Spinal cord (tissue), 4 donors: ENCODE results near the gene HLA-DPA1. TPM values are rescaled to one million over a fixed set of nuclear protein-coding genes. Genes with fewer than 3 reads are reported as not detected.

Experiments
- polyA plus RNA-seq, 2 donors: library from polyadenylated mRNA; unstranded; fragments of 120-200 nt; gene quantifications; one replicate each; pipeline ENCODE4 v1.2.1, GENCODE V29; 2013; ENCODE audit not compliant: insufficient read length in 2 of 2
- total RNA-seq, 2 donors: library from RNA; depleted of rRNA in 1 of 2; stranded (reverse); fragments of 120-200 nt in 1 of 2; fragments of >200 nt in 1 of 2; gene quantifications; one replicate each; pipeline versions ENCODE4 v1.2.3 to v1.2.4, GENCODE V29; 2013 to 2014

Gene HLA-DPA1
- total and polyA plus RNA-seq, 4 donors: 6.6 to 23.1 (median 16.7) TPM

Other genes starting within 250 kb of the HLA-DPA1 start
- gene TAP2, start 234.9 kb downstream of the HLA-DPA1 start, total RNA-seq: 10 to 100 TPM; 10.2 to 19.0 TPM
- 10 to 100 TPM; 20.4 to 22.2 TPM for gene TAP2, start 234.9 kb downstream of the HLA-DPA1 start, polyA plus RNA-seq
- gene PSMB8, start 229.6 kb downstream of the HLA-DPA1 start, total RNA-seq: 10 to 100 TPM; 12.4 to 30.4 TPM
- 10 to 100 TPM; 12.5 to 14.0 TPM for gene PSMB8, start 229.6 kb downstream of the HLA-DPA1 start, polyA plus RNA-seq
- gene TAP1, start 219.9 kb downstream of the HLA-DPA1 start, total RNA-seq: 10 to 100 TPM; 15.3 to 20.0 TPM
- gene TAP1, start 219.9 kb downstream of the HLA-DPA1 start, polyA plus RNA-seq: 10 to 100 TPM; 20.5 to 21.3 TPM
- 1 to 10 TPM; 8.3 to 9.0 TPM for gene PSMB9, start 219.5 kb downstream of the HLA-DPA1 start, total RNA-seq
- 1 to 10 TPM; 6.1 to 9.0 TPM for gene PSMB9, start 219.5 kb downstream of the HLA-DPA1 start, polyA plus RNA-seq
- 10 to 100 TPM; 13.7 to 22.3 TPM for gene HLA-DMB, start 132.6 kb downstream of the HLA-DPA1 start, total RNA-seq
- gene HLA-DMB, start 132.6 kb downstream of the HLA-DPA1 start, polyA plus RNA-seq: 1 to 10 TPM; 4.7 to 7.0 TPM
- 10 to 100 TPM in 1 of 2 donors, 1 to 10 TPM in 1; 9.9 to 11.6 TPM for gene HLA-DMA, start 120.6 kb downstream of the HLA-DPA1 start, total RNA-seq
- gene HLA-DMA, start 120.6 kb downstream of the HLA-DPA1 start, polyA plus RNA-seq: 1 to 10 TPM; 3.1 to 4.9 TPM
- gene BRD2, start 105.1 kb downstream of the HLA-DPA1 start, total RNA-seq: 100 to 1,000 TPM in 1 of 2 donors, 10 to 100 TPM in 1; 68.9 to 153 TPM
- 100 to 1,000 TPM; 285 to 286 TPM for gene BRD2, start 105.1 kb downstream of the HLA-DPA1 start, polyA plus RNA-seq
- 1 to 10 TPM; 4.6 to 5.8 TPM for gene HLA-DOA, start 64.1 kb downstream of the HLA-DPA1 start, total RNA-seq
- gene HLA-DOA, start 64.1 kb downstream of the HLA-DPA1 start, polyA plus RNA-seq: 1 to 10 TPM; 1.4 to 1.8 TPM
- 10 to 100 TPM; 15.4 to 21.3 TPM for gene HLA-DPB1, start 2.3 kb upstream of the HLA-DPA1 start, total RNA-seq
- gene HLA-DPB1, start 2.3 kb upstream of the HLA-DPA1 start, polyA plus RNA-seq: 10 to 100 TPM; 10.5 to 11.4 TPM
- gene COL11A2, start 118.8 kb upstream of the HLA-DPA1 start, total RNA-seq: 1 to 10 TPM; 2.8 to 4.9 TPM
- gene COL11A2, start 118.8 kb upstream of the HLA-DPA1 start, polyA plus RNA-seq: 10 to 100 TPM; 10.4 to 12.6 TPM
- 10 to 100 TPM; 19.2 to 32.3 TPM for gene RXRB, start 127.0 kb upstream of the HLA-DPA1 start, total RNA-seq
- 10 to 100 TPM; 61.6 to 79.0 TPM for gene RXRB, start 127.0 kb upstream of the HLA-DPA1 start, polyA plus RNA-seq
- 10 to 100 TPM; 55.0 to 87.3 TPM for gene SLC39A7, start 127.2 kb upstream of the HLA-DPA1 start, total RNA-seq
- gene SLC39A7, start 127.2 kb upstream of the HLA-DPA1 start, polyA plus RNA-seq: 100 to 1,000 TPM in 1 of 2 donors, 10 to 100 TPM in 1; 86.7 to 103 TPM
- 10 to 100 TPM in 1 of 2 donors, 1 to 10 TPM in 1; 7.8 to 24.8 TPM for gene HSD17B8, start 131.0 kb upstream of the HLA-DPA1 start, total RNA-seq
- gene HSD17B8, start 131.0 kb upstream of the HLA-DPA1 start, polyA plus RNA-seq: 10 to 100 TPM in 1 of 2 donors, 1 to 10 TPM in 1; 8.5 to 10.5 TPM
- 10 to 100 TPM; 19.0 to 43.9 TPM for gene RING1, start 134.9 kb upstream of the HLA-DPA1 start, total RNA-seq
- gene RING1, start 134.9 kb upstream of the HLA-DPA1 start, polyA plus RNA-seq: 10 to 100 TPM; 63.3 to 71.0 TPM
- 10 to 100 TPM; 35.4 to 49.3 TPM for gene VPS52, start 198.2 kb upstream of the HLA-DPA1 start, total RNA-seq
- 10 to 100 TPM; 69.2 to 87.3 TPM for gene VPS52, start 198.2 kb upstream of the HLA-DPA1 start, polyA plus RNA-seq
- 1,000 to 10,000 TPM; 1,293 to 3,565 TPM for gene RPS18, start 198.4 kb upstream of the HLA-DPA1 start, total RNA-seq
- gene RPS18, start 198.4 kb upstream of the HLA-DPA1 start, polyA plus RNA-seq: 1,000 to 10,000 TPM; 1,607 to 1,704 TPM
- 10 to 100 TPM in 1 of 2 donors, 1 to 10 TPM in 1; 5.8 to 12.9 TPM for gene B3GALT4, start 203.5 kb upstream of the HLA-DPA1 start, total RNA-seq
- gene B3GALT4, start 203.5 kb upstream of the HLA-DPA1 start, polyA plus RNA-seq: 1 to 10 TPM; 6.2 to 8.1 TPM
- gene WDR46, start 215.6 kb upstream of the HLA-DPA1 start, total RNA-seq: 10 to 100 TPM; 31.7 to 53.8 TPM
- gene WDR46, start 215.6 kb upstream of the HLA-DPA1 start, polyA plus RNA-seq: 10 to 100 TPM; 51.8 to 60.5 TPM
- gene PFDN6, start 216.0 kb upstream of the HLA-DPA1 start, total RNA-seq: 10 to 100 TPM; 30.4 to 54.4 TPM
- gene PFDN6, start 216.0 kb upstream of the HLA-DPA1 start, polyA plus RNA-seq: 10 to 100 TPM; 78.5 to 80.2 TPM
- gene RGL2, start 225.3 kb upstream of the HLA-DPA1 start, total RNA-seq: 10 to 100 TPM; 23.6 to 63.8 TPM
- gene RGL2, start 225.3 kb upstream of the HLA-DPA1 start, polyA plus RNA-seq: 100 to 1,000 TPM; 101 to 119 TPM
- 10 to 100 TPM; 42.8 to 48.0 TPM for gene TAPBP, start 240.4 kb upstream of the HLA-DPA1 start, total RNA-seq
- 10 to 100 TPM; 41.3 to 49.2 TPM for gene TAPBP, start 240.4 kb upstream of the HLA-DPA1 start, polyA plus RNA-seq
- gene ZBTB22, start 244.1 kb upstream of the HLA-DPA1 start, total RNA-seq: 10 to 100 TPM; 16.4 to 26.8 TPM
- gene ZBTB22, start 244.1 kb upstream of the HLA-DPA1 start, polyA plus RNA-seq: 10 to 100 TPM; 25.3 to 25.4 TPM
- 10 to 100 TPM; 18.0 to 35.5 TPM for gene DAXX, start 249.3 kb upstream of the HLA-DPA1 start, total RNA-seq
- 10 to 100 TPM; 50.8 to 51.9 TPM for gene DAXX, start 249.3 kb upstream of the HLA-DPA1 start, polyA plus RNA-seq